ENCODE results near the gene MSH3. TPM values are rescaled to one million over a fixed set of nuclear protein-coding genes. Genes with fewer than 3 reads are reported as not detected.

Gene MSH3
- total RNA-seq, 1 donor from 2014 or later = 8.7 TPM

DNA sequence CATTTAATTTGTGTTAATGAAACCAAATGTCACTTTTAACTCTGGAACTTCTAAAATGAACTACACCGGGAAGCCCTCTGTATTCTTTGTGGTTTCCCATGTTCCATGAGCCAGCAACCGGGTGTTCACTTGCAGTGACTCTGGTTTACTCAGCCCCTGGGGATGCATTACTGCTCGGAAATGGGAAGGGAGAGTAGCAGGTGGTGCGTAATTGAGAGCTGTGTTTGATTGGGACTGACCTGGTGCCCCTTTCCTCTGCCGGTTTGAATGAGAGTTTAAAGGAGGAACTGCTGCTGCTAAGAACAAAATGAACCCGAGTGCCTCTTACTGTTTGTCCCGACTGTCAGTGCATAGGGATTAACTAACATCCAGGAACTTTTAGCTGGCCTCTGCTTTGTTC is 100.4 kb downstream of the MSH3 start:
- Histone ChIP-seq H3K9me3 (no peaks in the 10 kb centered on the region), H3K4me3 (no peak overlapping the region), H3K27ac (no peak overlapping the region), H3K27me3 (no peaks in the 10 kb centered on the region), H3K36me3 (peaks cover 0 to 6% of the 10 kb centered on the region in 2 donors), H3K4me1 (no peaks in the 10 kb centered on the region)
- DNase-seq (ENCODE audit: low spot score in 2 of 2) = no peak
- intact Hi-C loops (cut with DNase I) = no loop called here
- TF ChIP-seq, protein P1, sequence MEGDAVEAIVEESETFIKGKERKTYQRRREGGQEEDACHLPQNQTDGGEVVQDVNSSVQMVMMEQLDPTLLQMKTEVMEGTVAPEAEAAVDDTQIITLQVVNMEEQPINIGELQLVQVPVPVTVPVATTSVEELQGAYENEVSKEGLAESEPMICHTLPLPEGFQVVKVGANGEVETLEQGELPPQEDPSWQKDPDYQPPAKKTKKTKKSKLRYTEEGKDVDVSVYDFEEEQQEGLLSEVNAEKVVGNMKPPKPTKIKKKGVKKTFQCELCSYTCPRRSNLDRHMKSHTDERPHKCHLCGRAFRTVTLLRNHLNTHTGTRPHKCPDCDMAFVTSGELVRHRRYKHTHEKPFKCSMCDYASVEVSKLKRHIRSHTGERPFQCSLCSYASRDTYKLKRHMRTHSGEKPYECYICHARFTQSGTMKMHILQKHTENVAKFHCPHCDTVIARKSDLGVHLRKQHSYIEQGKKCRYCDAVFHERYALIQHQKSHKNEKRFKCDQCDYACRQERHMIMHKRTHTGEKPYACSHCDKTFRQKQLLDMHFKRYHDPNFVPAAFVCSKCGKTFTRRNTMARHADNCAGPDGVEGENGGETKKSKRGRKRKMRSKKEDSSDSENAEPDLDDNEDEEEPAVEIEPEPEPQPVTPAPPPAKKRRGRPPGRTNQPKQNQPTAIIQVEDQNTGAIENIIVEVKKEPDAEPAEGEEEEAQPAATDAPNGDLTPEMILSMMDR (IDR thresholded peaks at IDR 0.05) = no peak

DNA sequence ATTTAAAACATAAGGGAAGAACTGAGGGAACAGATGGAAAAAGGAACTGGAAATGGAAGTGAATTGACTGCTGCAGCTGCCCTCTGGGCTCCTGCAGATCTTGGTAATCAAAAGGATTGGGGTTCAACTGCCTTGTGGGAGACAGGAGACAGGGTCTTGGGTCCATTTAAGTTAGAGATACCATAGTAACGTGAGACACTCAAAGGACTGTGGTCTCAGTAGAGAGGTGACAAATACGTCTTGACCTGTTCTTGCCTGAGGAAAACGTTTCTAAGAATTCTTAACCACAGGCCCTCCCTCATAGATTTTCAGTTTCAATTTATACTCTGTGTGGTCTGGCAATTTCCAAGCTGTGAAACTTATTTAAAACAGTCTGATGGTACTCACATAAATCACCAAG is 101.2 kb downstream of the MSH3 start:
- TF ChIP-seq, protein P1 (IDR thresholded peaks at IDR 0.05) = no peak
- Histone ChIP-seq H3K27me3 (no peaks in the 10 kb centered on the region), H3K4me1 (no peaks in the 10 kb centered on the region), H3K36me3 (peaks cover 0 to 6% of the 10 kb centered on the region in 2 donors), H3K27ac (no peak overlapping the region), H3K9me3 (no peaks in the 10 kb centered on the region), H3K4me3 (no peak overlapping the region)
- intact Hi-C loops (cut with DNase I) = no loop called here
- no peak for DNase-seq (ENCODE audit: low spot score in 2 of 2)

- Histone ChIP-seq H3K4me1 (no peaks in the 10 kb centered on the region), H3K27ac (no peak overlapping the region), H3K9me3 (no peaks in the 10 kb centered on the region), H3K4me3 (no peak overlapping the region), H3K27me3 (no peaks in the 10 kb centered on the region), H3K36me3 (peaks cover 0 to 6% of the 10 kb centered on the region in 2 donors)
- TF ChIP-seq, protein P1 (IDR thresholded peaks at IDR 0.05) = no peak
- intact Hi-C loops (cut with DNase I) = no loop called here
- no peak for DNase-seq (ENCODE audit: low spot score in 2 of 2)
Observed at GRCh38 chr5:80756292-80756691, 101.8 kb downstream of the MSH3 start.

DNA sequence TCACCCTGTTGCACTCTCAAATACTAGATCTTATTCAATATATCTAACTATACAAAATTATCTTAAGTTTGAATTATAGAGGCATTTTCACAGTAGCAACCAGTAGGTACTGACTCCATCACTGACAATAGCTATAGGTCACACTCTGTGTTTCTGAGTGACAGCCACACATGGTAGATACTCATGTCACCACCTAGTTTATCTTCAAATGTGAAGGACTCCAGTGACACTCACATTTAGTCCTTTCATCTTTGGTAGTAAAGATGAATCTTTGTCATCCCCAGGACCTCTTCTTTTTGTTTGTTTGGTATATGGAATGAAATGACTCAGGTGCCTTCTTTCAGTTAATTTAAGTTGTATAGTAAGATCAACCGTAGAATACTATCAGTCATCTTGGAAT is 102.8 kb downstream of the MSH3 start:
- H3K27ac ChIP-seq = no peak overlapping the region
- no peaks in the 10 kb centered on the region for H3K9me3 ChIP-seq
- H3K4me3 ChIP-seq = no peak overlapping the region
- H3K27me3 ChIP-seq = no peaks in the 10 kb centered on the region
- H3K36me3 ChIP-seq = peaks cover 0 to 1% of the 10 kb centered on the region in 2 donors
- TF ChIP-seq, protein P1 (IDR thresholded peaks at IDR 0.05) = no peak
- intact Hi-C loops (cut with DNase I) = no loop called here
- DNase-seq (ENCODE audit: low spot score in 2 of 2) = no peak
- no peaks in the 10 kb centered on the region for H3K4me1 ChIP-seq

DNA sequence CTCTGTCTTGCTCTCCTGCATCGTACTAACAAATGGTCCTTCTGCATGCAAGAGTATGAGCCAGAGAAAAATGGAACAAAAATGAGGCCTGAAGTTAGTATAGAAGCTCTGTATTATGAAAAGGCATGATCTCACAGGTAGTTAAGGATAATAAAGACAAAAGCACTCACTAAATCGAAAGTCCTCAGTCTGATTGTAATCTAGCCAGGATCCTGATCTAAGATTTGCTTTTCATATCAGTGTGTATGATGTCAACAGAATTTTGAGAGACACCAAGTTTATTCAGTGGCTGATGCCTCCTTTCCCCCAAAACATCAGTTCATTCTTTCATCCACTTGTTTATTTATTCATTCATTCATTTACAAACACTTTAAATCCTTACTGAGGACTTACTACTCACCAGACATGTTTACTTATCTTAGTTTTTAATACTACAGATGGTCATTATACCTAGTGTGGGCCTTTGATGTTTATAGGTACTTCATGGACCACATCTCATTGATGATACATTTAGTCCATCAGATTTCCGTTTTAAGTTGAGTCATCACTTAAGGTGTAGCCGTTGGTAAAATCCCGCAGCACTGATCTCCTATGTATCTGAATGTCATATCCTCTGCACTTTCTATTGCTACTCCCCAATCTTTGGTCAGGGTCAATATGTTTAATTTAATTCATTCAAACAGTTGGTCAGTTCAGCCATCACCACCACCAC is 105.6 kb downstream of the MSH3 start:
- intact Hi-C loops (cut with DNase I) = no loop called here
- H3K27me3 ChIP-seq = no peaks in the 10 kb centered on the region
- TF ChIP-seq, protein P1 (IDR thresholded peaks at IDR 0.05) = no peak
- DNase-seq (ENCODE audit: low spot score in 2 of 2) = no peak
- H3K36me3 ChIP-seq = no peaks in the 10 kb centered on the region
- H3K4me3 ChIP-seq = no peak overlapping the region
- no peaks in the 10 kb centered on the region for H3K9me3 ChIP-seq
- H3K27ac ChIP-seq = no peak overlapping the region
- H3K4me1 ChIP-seq = no peaks in the 10 kb centered on the region

All from ascending aorta (tissue), 2 donors.